Body of pancreas (tissue), 4 donors: ENCODE data around the gene MYCBPAP. TPM values are rescaled to one million over a fixed set of nuclear protein-coding genes. Genes with fewer than 3 reads are reported as not detected.

Source experiments
- ATAC-seq: fragments of 150-250 bp; one replicate; pipeline ENCODE4 v1.9.1; 2016
- DNase-seq, 4 donors: peaks; one replicate each; pipeline ENCODE4 v3.0.0-alpha.2; 2019
- H3K27ac ChIP-seq, 4 donors: fragments of 200-600 bp; sonication (generic); 1 replicate in 3 of 4; 2 replicates in 1 of 4; pipeline versions ENCODE4 v1.5.1 to v1.6.1; 2016 to 2019; ENCODE audit warnings: mild to moderate bottlenecking in 1 of 4, mixed read lengths in 1 of 4, moderate library complexity in 1 of 4
- H3K27me3 ChIP-seq, 2 donors: fragments of 200-600 bp; sonication (generic); one replicate each; pipeline ENCODE4 v1.6.0; 2016; ENCODE audit warnings: mild to moderate bottlenecking in 1 of 2
- H3K36me3 ChIP-seq, 2 donors: fragments of 200-600 bp; sonication (generic); replicated peaks in 1 of 2; 2 replicates each; pipeline ENCODE4 v1.5.1; 2016; ENCODE audit warnings: low read depth in 2 of 2; ENCODE audit not compliant: insufficient read depth in 1 of 2
- H3K4me1 ChIP-seq: fragments of 200-600 bp; sonication (generic); one replicate; pipeline ENCODE4 v1.6.0; 2016
- H3K4me3 ChIP-seq, 2 donors: fragments of 200-600 bp; sonication (generic); 1 replicate in 1 of 2; 2 replicates in 1 of 2; pipeline ENCODE4 v1.5.1; 2016 to 2019
- H3K9me3 ChIP-seq, 3 donors: fragments of 200-600 bp; sonication (generic); 1 replicate in 2 of 3; 2 replicates in 1 of 3; pipeline ENCODE4 v1.5.1; 2016
- CTCF ChIP-seq, 7 experiments: fragments of 450-650 bp in 4 of 7; fragments of 200-600 bp in 3 of 7; sonication (generic) in 3 of 7; IDR thresholded peaks; one replicate each; pipeline ENCODE4 v1.5.1; 2016 to 2019; ENCODE audit warnings: antibody characterized with exemption in 7 of 7
- POLR2A ChIP-seq, 3 donors: fragments of 450-650 bp; IDR thresholded peaks; one replicate each; pipeline ENCODE4 v1.6.1; 2016; ENCODE audit warnings: antibody characterized with exemption in 3 of 3, mild to moderate bottlenecking in 2 of 3
- WGBS, 2 donors: methylation state at CpG; one replicate each; pipeline ENCODE4 v1.1.5; 2017; 5-methylcytosine and 5-hydroxymethylcytosine counted together
- intact Hi-C: fragments of 100-400 bp; cut with DNase I; formaldehyde crosslinking; loops from one replicate; pipeline ENCODE4 v1.15.1; 2023
- total RNA-seq, 2 donors: library from RNA; depleted of rRNA; stranded (reverse); fragments of >200 nt; gene quantifications; one replicate each; pipeline ENCODE4 v1.1.0, GENCODE V29; 2016

Gene MYCBPAP
- total RNA-seq, 2 donors from 2014 or later = 0.33 TPM; not detected in 1

- Histone ChIP-seq H3K36me3 (peaks cover 5 to 8% of the 10 kb centered on the region in 2 donors), H3K27me3 (no peaks in the 10 kb centered on the region), H3K4me3 (no peak overlapping the region), H3K9me3 (no peaks in the 10 kb centered on the region), H3K4me1 (peaks cover 83% of the 10 kb centered on the region), H3K27ac (peak overlapping the region in 1 of 4 donors; percentile 91)
- DNase-seq = peak in 1 of 4 donors; percentile 60
- intact Hi-C loops = no loop called here
- no peak for ATAC-seq
- 64 to 71% methylated on average over 15 of the region's 15 CpGs for WGBS, 2 donors
- TF ChIP-seq CTCF (IDR thresholded peaks at IDR 0.05) (no peak), POLR2A (IDR thresholded peaks at IDR 0.05) (no peak)
Measured at GRCh38 chr17:50539762-50540559, 31.7 kb downstream of the MYCBPAP start.

DNA sequence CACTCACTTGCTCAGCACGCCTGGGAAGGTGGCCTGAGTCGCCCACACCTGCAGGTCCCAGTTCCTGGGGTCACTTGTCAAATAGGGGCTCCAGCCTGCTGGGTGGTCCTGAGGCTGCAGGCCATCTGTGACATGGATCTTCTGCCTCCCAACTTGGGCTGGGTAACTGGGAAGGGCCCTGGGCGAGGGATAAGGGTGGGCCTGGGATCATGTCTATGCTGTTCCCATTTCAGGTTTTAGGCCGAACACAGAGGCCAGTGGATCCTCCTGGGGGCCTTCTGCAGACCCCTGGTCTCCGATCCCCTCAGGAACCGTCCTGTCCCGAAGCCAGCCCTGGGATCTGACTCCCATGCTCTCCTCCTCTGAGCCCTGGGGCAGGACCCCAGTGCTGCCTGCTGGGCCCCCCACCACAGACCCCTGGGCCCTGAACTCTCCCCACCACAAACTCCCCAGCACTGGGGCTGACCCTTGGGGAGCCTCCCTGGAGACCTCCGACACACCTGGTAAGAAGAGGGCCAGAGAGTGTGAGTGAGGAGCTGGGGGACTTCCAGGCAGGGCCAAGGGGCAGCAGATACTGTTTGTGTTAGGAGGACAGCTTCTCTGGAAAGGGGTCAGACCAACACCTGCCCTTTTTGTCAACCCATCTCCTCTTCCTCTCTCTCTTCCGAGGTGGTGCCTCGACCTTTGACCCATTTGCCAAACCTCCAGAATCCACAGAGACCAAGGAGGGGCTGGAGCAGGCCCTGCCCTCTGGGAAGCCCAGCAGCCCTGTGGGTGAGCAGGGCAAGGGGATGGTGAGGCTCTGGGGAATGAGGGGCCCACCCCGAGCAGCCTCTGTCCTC, 32.5 kb downstream of the MYCBPAP start:
- no peak overlapping the region for H3K4me3 ChIP-seq
- H3K9me3 ChIP-seq = no peaks in the 10 kb centered on the region
- H3K36me3 ChIP-seq = peaks cover 5 to 8% of the 10 kb centered on the region in 2 donors
- no peak for TF ChIP-seq CTCF (IDR thresholded peaks at IDR 0.05)
- TF ChIP-seq POLR2A (IDR thresholded peaks at IDR 0.05) = no peak
- peak overlapping the region in 3 of 4 donors; percentile 83 to 92 (median 91) for H3K27ac ChIP-seq
- ATAC-seq = no peak
- peaks cover 75% of the 10 kb centered on the region for H3K4me1 ChIP-seq
- intact Hi-C loops = no loop called here
- no peaks in the 10 kb centered on the region for H3K27me3 ChIP-seq
- no peak for DNase-seq
- 75 to 81% methylated on average over 7 to 11 of the region's 11 CpGs for WGBS, 2 donors

DNA sequence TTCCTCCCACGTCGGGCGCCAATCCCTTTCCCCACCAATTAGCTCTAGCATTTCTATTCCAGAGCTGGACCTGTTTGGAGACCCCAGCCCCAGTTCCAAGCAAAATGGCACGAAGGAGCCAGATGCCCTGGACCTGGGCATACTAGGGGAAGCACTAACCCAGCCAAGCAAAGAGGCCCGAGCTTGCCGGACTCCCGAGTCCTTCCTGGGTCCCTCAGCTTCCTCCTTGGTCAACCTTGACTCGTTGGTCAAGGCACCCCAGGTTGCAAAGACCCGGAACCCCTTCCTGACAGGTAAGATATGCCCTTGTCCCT, 33.1 kb downstream of the MYCBPAP start:
- Histone ChIP-seq H3K9me3 (no peaks in the 10 kb centered on the region), H3K4me3 (no peak overlapping the region), H3K36me3 (peaks cover 5 to 8% of the 10 kb centered on the region in 2 donors), H3K4me1 (peaks cover 71% of the 10 kb centered on the region), H3K27me3 (no peaks in the 10 kb centered on the region), H3K27ac (peak overlapping the region; percentile 71 to 92 (median 87))
- 64 to 79% methylated on average over 4 to 9 of the region's 9 CpGs for WGBS, 2 donors
- TF ChIP-seq CTCF (IDR thresholded peaks at IDR 0.05) = no peak
- no peak for TF ChIP-seq POLR2A (IDR thresholded peaks at IDR 0.05)
- DNase-seq (no peak), ATAC-seq (no peak)
- intact Hi-C loops = no loop called here

- peaks cover 71% of the 10 kb centered on the region for H3K4me1 ChIP-seq
Measured at GRCh38 chr17:50541716-50542688, 33.8 kb downstream of the MYCBPAP start.

More at GRCh38 chr17:50541716-50542688, 33.8 kb downstream of the MYCBPAP start:
- peak overlapping the region; percentile 71 to 92 (median 87) for H3K27ac ChIP-seq
- peak; percentile 87 to 90 (median 88) for DNase-seq
- no peaks in the 10 kb centered on the region for H3K27me3 ChIP-seq
- intact Hi-C loops = no loop called here
- no peaks in the 10 kb centered on the region for H3K9me3 ChIP-seq
- peak in 4 of 7 experiments; percentile 4 to 27 (median 6) for TF ChIP-seq CTCF (IDR thresholded peaks at IDR 0.05)
- peak; percentile 48 to 55 (median 49) for TF ChIP-seq POLR2A (IDR thresholded peaks at IDR 0.05)
- ATAC-seq = peak; percentile 75
- WGBS, 2 donors = 2 to 4% methylated on average over 13 to 80 of the region's 82 CpGs
- peak overlapping the region in 1 of 2 donors; percentile 3 for H3K4me3 ChIP-seq
- peaks cover 5 to 8% of the 10 kb centered on the region in 2 donors for H3K36me3 ChIP-seq
